Measurements from ENCODE around the gene FAM78B. TPM values are rescaled to one million over a fixed set of nuclear protein-coding genes. Genes with fewer than 3 reads are reported as not detected.

FAM78B gene
- total and polyA plus RNA-seq, 2 of the 8 experiments (the other 6 are each of a cell fraction or from before 2014, with no cell fraction given), result 2.3 to 3.6 TPM

DNA sequence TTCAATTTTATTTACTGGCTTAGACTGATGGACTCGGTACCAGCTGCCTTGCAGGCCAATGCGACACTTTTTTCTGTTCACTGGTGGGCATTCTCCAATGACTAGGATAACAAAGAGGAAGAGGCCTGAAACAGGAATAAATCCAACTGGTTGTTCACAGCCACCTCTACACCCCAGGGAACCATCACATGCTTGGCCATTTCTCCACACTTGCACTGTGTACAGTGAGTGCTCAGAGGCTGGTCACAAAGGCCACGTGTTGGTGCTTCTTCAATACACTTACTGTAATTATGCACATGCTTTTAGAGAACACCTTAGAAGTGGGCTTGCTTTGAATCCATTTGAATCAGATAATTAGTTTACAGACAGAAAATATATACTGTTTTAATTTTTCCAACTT, 113.4 kb downstream of the FAM78B start:
- Histone ChIP-seq H3K4ac (replicated peaks; ENCODE audit: insufficient read length, low read depth, low read length) (no peak overlapping the region), H3K4me2 (ENCODE audit: insufficient read depth in 1 of 2, low read depth in 2 of 2, low read length in 2 of 2) (no peak overlapping the region), H3K23me2 (ENCODE audit: low read depth, low read length) (no peaks in the 10 kb centered on the region; the same call in 1 of the 2 replicates), H3K79me1 (ENCODE audit: low read depth, low read length) (no peaks in the 10 kb centered on the region), H3K36me3 (ENCODE audit: control insufficient read depth in 2 of 4, insufficient read depth in 4 of 4, low read length in 3 of 4) (no peaks in the 10 kb centered on the region), H3K23ac (ENCODE audit: insufficient read length) (no peak overlapping the region), H3K79me2 (ENCODE audit: control insufficient read depth in 1 of 2, insufficient read depth in 2 of 2, low read length in 2 of 2) (no peaks in the 10 kb centered on the region), H3K4me3 (ENCODE audit: extremely low read depth in 1 of 4, insufficient read depth in 2 of 4, low read depth in 3 of 4, low read length in 4 of 4) (no peak overlapping the region), H4K5ac (ENCODE audit: insufficient read length, low read depth, low read length) (no peak overlapping the region), H3K56ac (replicated peaks; ENCODE audit: insufficient read length, low read depth, low read length) (no peak overlapping the region), H4K20me1 (replicated peaks in 1 of 2; ENCODE audit: control insufficient read depth in 1 of 2, insufficient read depth in 2 of 2, low read length in 2 of 2) (no peaks in the 10 kb centered on the region), H3K4me1 (replicated peaks in 1 of 4; ENCODE audit: control insufficient read depth in 3 of 4, insufficient read depth in 4 of 4, low read length in 3 of 4) (no peaks in the 10 kb centered on the region), H3K18ac (ENCODE audit: extremely low read depth, low read length) (no peak overlapping the region), H2AFZ (ENCODE audit: low read length) (no peak overlapping the region), H2BK120ac (replicated peaks; ENCODE audit: low read depth, low read length) (no peak overlapping the region), H2BK15ac (ENCODE audit: low read length) (no peak overlapping the region), H3K27ac (ENCODE audit: low read depth, low read length) (no peak overlapping the region), H2BK12ac (ENCODE audit: low read depth, low read length) (no peak overlapping the region), H3K27me3 (replicated peaks in 1 of 4; ENCODE audit: control insufficient read depth in 3 of 4, extremely low read depth in 1 of 4, insufficient read depth in 3 of 4, low read length in 3 of 4) (no peaks in the 10 kb centered on the region; a peak in 1 of 7 replicates), H2BK20ac (ENCODE audit: low read length) (no peak overlapping the region), H4K8ac (ENCODE audit: extremely low read depth, insufficient read depth, low read length) (no peak overlapping the region), H4K91ac (replicated peaks; ENCODE audit: insufficient read length, low read length) (no peak overlapping the region), H2AK5ac (ENCODE audit: low read depth, low read length) (no peak overlapping the region), H2BK5ac (ENCODE audit: low read depth, low read length) (no peak overlapping the region), H3K9ac (replicated peaks in 1 of 4; ENCODE audit: extremely low read depth in 1 of 4, low read depth in 3 of 4, low read length in 3 of 4) (no peak overlapping the region), H3K9me3 (ENCODE audit: insufficient read depth in 2 of 2, low read depth in 1 of 2, low read length in 1 of 2) (no peaks in the 10 kb centered on the region), H3K14ac (ENCODE audit: insufficient read length) (no peak overlapping the region)
- DNase-seq (ENCODE audit: low read depth in 1 of 2, low spot score in 2 of 2) (no peak), FAIRE-seq (no peak)
- TF ChIP-seq RXRA (IDR thresholded peaks at IDR 0.05; ENCODE audit: insufficient read depth, low read depth, low read length) (no peak), RNF2 (IDR thresholded peaks at IDR 0.05; ENCODE audit: borderline replicate concordance, low read depth, low read length, missing control alignments, poor library complexity, severe bottlenecking) (no peak), CBX5 (IDR thresholded peaks at IDR 0.05; ENCODE audit: low read depth, low read length) (no peak), POLR2AphosphoS5 (IDR thresholded peaks at IDR 0.05; ENCODE audit: low read depth, low read length) (no peak), HDAC6 (IDR thresholded peaks at IDR 0.05; ENCODE audit: low read depth, low read length) (no peak), CTBP2 (IDR thresholded peaks at IDR 0.05; ENCODE audit: borderline replicate concordance, insufficient read depth, insufficient read length, low read length) (no peak), JUN (IDR thresholded peaks at IDR 0.05; ENCODE audit: low read depth, low read length) (no peak), RAD21 (IDR thresholded peaks at IDR 0.05 in 1 of 2, conservative IDR thresholded peaks at IDR 0.05 in 1 of 2; ENCODE audit: low read depth in 2 of 2, low read length in 2 of 2) (no peak), CEBPB (IDR thresholded peaks at IDR 0.05; ENCODE audit: low read depth, low read length) (no peak), TEAD4 (IDR thresholded peaks at IDR 0.05; ENCODE audit: low read depth, low read length) (no peak), YY1 (IDR thresholded peaks at IDR 0.05; ENCODE audit: low read depth, low read length) (no peak), TBP (IDR thresholded peaks at IDR 0.05; ENCODE audit: low read depth, low read length) (no peak), JUND (IDR thresholded peaks at IDR 0.05; ENCODE audit: low read length) (no peak), KDM4A (IDR thresholded peaks at IDR 0.05; ENCODE audit: low read depth, low read length, severe bottlenecking) (no peak), SRF (IDR thresholded peaks at IDR 0.05; ENCODE audit: low read depth, low read length) (no peak)
- ChIA-PET CTCF (ENCODE audit: partially characterized antibody) (interaction anchor here (0.8 kb wide), 1 partner anchor 12 kb away, joined by 3 read pairs; no protein-coding TSS in a partner anchor), POLR2A (ENCODE audit: partially characterized antibody) (no interaction called here)
- 82% methylated on average over 3 of the region's 3 CpGs; no CpG with 5 or more reads in 1 of the 2 experiments for WGBS, 2 experiments (ENCODE audit: extremely low coverage in 1 of 2, insufficient coverage in 1 of 2, insufficient read length in 1 of 2, insufficient replicate concordance in 2 of 2, low coverage in 1 of 2, low lambda C conversion rate in 2 of 2, missing lambda C conversion rate in 1 of 2)
